SU-DHL-6 (cell line): ENCODE data around the gene SLC13A5.

Experiments used
- EZH2phosphoT487 ChIP-seq: fragments of 200-600 bp; sonication (generic), shearing (Covaris generic); conservative IDR thresholded peaks from 2 replicates; pipeline ENCODE4 v1.6.1; 2018; ENCODE audit warnings: mild to moderate bottlenecking, antibody characterized with exemption, low read length, moderate library complexity, mixed read lengths
- TF ChIP-seq, protein P1 (sequence below): fragments of 200-600 bp; sonication (generic); IDR thresholded peaks from one replicate; pipeline ENCODE4 v1.5.1; 2017; ENCODE audit warnings: antibody characterized with exemption, mild to moderate bottlenecking, low read length, moderate library complexity; ENCODE audit not compliant: insufficient read depth, poor library complexity, severe bottlenecking

DNA sequence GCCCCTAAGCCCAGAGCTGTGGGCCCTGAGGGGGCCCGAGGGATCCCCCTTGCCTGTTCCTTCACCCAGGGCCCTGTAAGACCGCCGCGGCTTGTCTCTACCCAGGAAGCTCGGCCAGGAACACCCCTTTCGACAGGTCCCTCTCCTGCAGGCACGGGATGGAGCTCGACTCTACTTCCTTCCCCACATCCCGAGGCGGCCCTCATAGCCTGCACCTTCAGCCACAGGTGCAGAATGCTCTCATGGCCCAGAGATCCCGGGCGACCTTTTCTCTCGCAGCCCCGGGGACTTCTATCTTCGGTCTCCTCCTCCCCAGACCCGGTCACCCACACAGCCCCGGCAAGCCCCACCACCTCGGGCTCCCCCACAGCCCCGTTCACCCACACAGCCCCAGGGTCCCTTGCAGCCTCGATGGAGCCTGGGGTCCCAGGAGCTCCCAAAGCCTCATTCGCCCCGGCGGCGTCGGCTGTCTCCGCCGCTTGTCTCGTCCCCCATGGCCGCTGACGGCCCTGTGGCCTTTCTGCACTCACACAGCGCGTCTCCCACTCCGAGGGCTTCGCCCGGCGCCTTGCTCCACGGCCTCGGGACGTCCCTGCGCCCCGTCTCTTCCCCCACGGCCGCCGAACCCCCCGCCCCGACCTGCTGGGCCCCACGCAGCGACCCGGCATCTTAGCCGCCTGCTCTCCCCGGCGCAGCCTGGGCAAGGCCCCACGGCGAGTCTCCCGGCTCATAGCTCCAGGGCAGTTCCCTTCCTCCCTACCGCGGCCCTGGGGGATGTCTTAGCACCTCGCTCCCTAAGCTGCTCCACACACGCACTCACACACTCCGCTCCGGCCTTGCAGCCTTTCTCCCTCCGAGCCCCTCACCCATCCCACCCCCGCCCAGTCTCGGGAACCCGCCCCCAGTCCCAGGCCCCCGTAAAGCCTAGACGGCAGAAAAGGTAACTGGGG is 73.3 kb downstream of the SLC13A5 start:
- TF ChIP-seq, protein P1, sequence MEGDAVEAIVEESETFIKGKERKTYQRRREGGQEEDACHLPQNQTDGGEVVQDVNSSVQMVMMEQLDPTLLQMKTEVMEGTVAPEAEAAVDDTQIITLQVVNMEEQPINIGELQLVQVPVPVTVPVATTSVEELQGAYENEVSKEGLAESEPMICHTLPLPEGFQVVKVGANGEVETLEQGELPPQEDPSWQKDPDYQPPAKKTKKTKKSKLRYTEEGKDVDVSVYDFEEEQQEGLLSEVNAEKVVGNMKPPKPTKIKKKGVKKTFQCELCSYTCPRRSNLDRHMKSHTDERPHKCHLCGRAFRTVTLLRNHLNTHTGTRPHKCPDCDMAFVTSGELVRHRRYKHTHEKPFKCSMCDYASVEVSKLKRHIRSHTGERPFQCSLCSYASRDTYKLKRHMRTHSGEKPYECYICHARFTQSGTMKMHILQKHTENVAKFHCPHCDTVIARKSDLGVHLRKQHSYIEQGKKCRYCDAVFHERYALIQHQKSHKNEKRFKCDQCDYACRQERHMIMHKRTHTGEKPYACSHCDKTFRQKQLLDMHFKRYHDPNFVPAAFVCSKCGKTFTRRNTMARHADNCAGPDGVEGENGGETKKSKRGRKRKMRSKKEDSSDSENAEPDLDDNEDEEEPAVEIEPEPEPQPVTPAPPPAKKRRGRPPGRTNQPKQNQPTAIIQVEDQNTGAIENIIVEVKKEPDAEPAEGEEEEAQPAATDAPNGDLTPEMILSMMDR = no peak
- no peak for TF ChIP-seq EZH2phosphoT487
